CD14-positive monocyte (primary cell): ENCODE results near the gene TEAD1. TPM values are rescaled to one million over a fixed set of nuclear protein-coding genes. Genes with fewer than 3 reads are reported as not detected.

Experiments
- DNase-seq, 3 donors: peaks; one replicate each; pipeline ENCODE4 v3.0.0-alpha.2; 2011 to 2022
- H2AFZ ChIP-seq: 2 replicates; pipeline ENCODE4 v1.6.0; 2012; ENCODE audit warnings: mild to moderate bottlenecking, low read depth, low read length, inconsistent platforms; ENCODE audit not compliant: insufficient read depth, poor library complexity, severe bottlenecking
- H3K27ac ChIP-seq, 2 donors: 1 replicate in 1 of 2; 2 replicates in 1 of 2; pipeline ENCODE4 v1.5.1; 2012 to 2013; ENCODE audit warnings: low read length in 2 of 2, control low read depth in 1 of 2, inconsistent platforms in 1 of 2, low read depth in 1 of 2, mild to moderate bottlenecking in 1 of 2
- H3K27me3 ChIP-seq, 2 donors: one replicate each; pipeline versions ENCODE4 v1.6.0 to v1.6.1; 2011 to 2013; ENCODE audit warnings: low read length in 2 of 2; ENCODE audit not compliant: control insufficient read depth in 2 of 2, insufficient read depth in 2 of 2
- H3K36me3 ChIP-seq, 2 donors: replicated peaks in 1 of 2; 1 replicate in 1 of 2; 2 replicates in 1 of 2; pipeline versions ENCODE4 v1.5.1 to v1.6.1; 2012 to 2013; ENCODE audit warnings: low read length in 2 of 2, control low read depth in 1 of 2, inconsistent platforms in 1 of 2, mild to moderate bottlenecking in 1 of 2; ENCODE audit not compliant: insufficient read depth in 2 of 2, control insufficient read depth in 1 of 2
- H3K4me1 ChIP-seq, 2 donors: 1 replicate in 1 of 2; 2 replicates in 1 of 2; pipeline versions ENCODE4 v1.5.1 to v1.6.1; 2012 to 2013; ENCODE audit warnings: low read length in 2 of 2, control low read depth in 1 of 2, inconsistent platforms in 1 of 2, mild to moderate bottlenecking in 1 of 2, moderate library complexity in 1 of 2; ENCODE audit not compliant: insufficient read depth in 2 of 2, control insufficient read depth in 1 of 2
- H3K4me2 ChIP-seq: replicated peaks from 2 replicates; pipeline ENCODE3; 2012; ENCODE audit warnings: low read length, moderate library complexity, mild to moderate bottlenecking; ENCODE audit not compliant: poor library complexity, severe bottlenecking; ENCODE audit errors: extremely low read depth
- H3K4me3 ChIP-seq, 3 experiments: fragments of 200-600 bp in 1 of 3; sonication (generic) in 1 of 3; replicated peaks in 1 of 3; 1 replicate in 2 of 3; 2 replicates in 1 of 3; pipeline ENCODE4 v1.5.1; 2011 to 2013; ENCODE audit warnings: low read length in 3 of 3, mild to moderate bottlenecking in 3 of 3, control low read depth in 2 of 3, low read depth in 2 of 3, inconsistent platforms in 1 of 3, moderate library complexity in 1 of 3
- H3K79me2 ChIP-seq: 2 replicates; pipeline ENCODE4 v1.6.0; 2012; ENCODE audit warnings: mild to moderate bottlenecking, control low read depth, inconsistent platforms, low read length, moderate library complexity; ENCODE audit not compliant: insufficient read depth
- H3K9ac ChIP-seq: 2 replicates; pipeline ENCODE4 v1.6.0; 2017; ENCODE audit warnings: low read length, mild to moderate bottlenecking; ENCODE audit not compliant: insufficient read depth, poor library complexity, severe bottlenecking
- H3K9me3 ChIP-seq, 2 donors: replicated peaks in 1 of 2; 1 replicate in 1 of 2; 2 replicates in 1 of 2; pipeline versions ENCODE4 v1.5.1 to v1.6.1; 2012 to 2013; ENCODE audit warnings: low read length in 2 of 2, control low read depth in 1 of 2; ENCODE audit not compliant: control insufficient read depth in 1 of 2, insufficient read depth in 1 of 2
- H4K20me1 ChIP-seq: 2 replicates; pipeline ENCODE4 v1.6.0; 2012; ENCODE audit warnings: mild to moderate bottlenecking, low read length, control low read depth, moderate library complexity; ENCODE audit not compliant: insufficient read depth
- H3K27ac Mint-ChIP-seq, 7 donors: one replicate each; pipeline ENCODE4 v1.8.0; 2020; ENCODE audit warnings: mild to moderate bottlenecking in 7 of 7, mixed read lengths in 7 of 7, moderate library complexity in 6 of 7, inconsistent platforms in 2 of 7
- H3K27me3 Mint-ChIP-seq, 3 donors: one replicate each; pipeline ENCODE4 v1.8.0; 2021 to 2022; ENCODE audit warnings: low read depth in 3 of 3, mild to moderate bottlenecking in 3 of 3, mixed read lengths in 3 of 3, moderate library complexity in 3 of 3, inconsistent platforms in 1 of 3
- H3K36me3 Mint-ChIP-seq, 2 donors: one replicate each; pipeline ENCODE4 v1.8.0; 2020; ENCODE audit warnings: mixed read lengths in 2 of 2, inconsistent platforms in 1 of 2, mild to moderate bottlenecking in 1 of 2
- H3K4me1 Mint-ChIP-seq: one replicate; pipeline ENCODE4 v1.8.0; 2020; ENCODE audit warnings: mild to moderate bottlenecking, mixed read lengths
- H3K4me3 Mint-ChIP-seq, 2 donors: one replicate each; pipeline ENCODE4 v1.8.0; 2020; ENCODE audit warnings: mild to moderate bottlenecking in 2 of 2, mixed read lengths in 2 of 2, moderate library complexity in 1 of 2
- H3K9me3 Mint-ChIP-seq, 7 donors: one replicate each; pipeline ENCODE4 v1.8.0; 2020 to 2022; ENCODE audit warnings: mixed read lengths in 7 of 7, mild to moderate bottlenecking in 6 of 7, moderate library complexity in 6 of 7, inconsistent platforms in 2 of 7
- WGBS: methylation state at CpG from one replicate; pipeline ENCODE4 v1.1.5; 2013; ENCODE audit warnings: missing lambda C conversion rate; ENCODE audit not compliant: insufficient coverage; 5-methylcytosine and 5-hydroxymethylcytosine counted together
- intact Hi-C, 2 donors: fragments of 100-400 bp; cut with micrococcal nuclease; formaldehyde crosslinking; loops; one replicate each; pipeline versions ENCODE4 v1.15.0 to v1.15.1; 2023
- polyA plus RNA-seq, 3 donors: library from polyadenylated mRNA; depleted of rRNA in 1 of 3; unstranded in 2 of 3; stranded (reverse) in 1 of 3; fragments of 300-500 nt in 2 of 3; fragments of >200 nt in 1 of 3; fragmentation: Illumina TruSeq in 2 of 3; gene quantifications; 1 replicate in 2 of 3; 2 replicates in 1 of 3; pipeline ENCODE4 v1.2.3, GENCODE V29; 2012 to 2021
- TF ChIP-seq, protein P1 (sequence below): fragments of 200-600 bp; IDR thresholded peaks from one replicate; pipeline ENCODE4 v1.8.0; 2022; ENCODE audit warnings: antibody characterized with exemption, mild to moderate bottlenecking

TEAD1 gene
- polyA plus RNA-seq, 3 donors: not detected

GRCh38 chr11:12640355-12640754 lies 33.9 kb upstream of the TEAD1 start:
- H4K20me1 ChIP-seq: no peaks in the 10 kb centered on the region
- 7% methylated on average over 1 of the region's 1 CpG for WGBS
- no peaks in the 10 kb centered on the region for H3K9me3 ChIP-seq
- H3K27me3 Mint-ChIP-seq: peaks cover 1 to 8% (median 5%) of the 10 kb centered on the region in 3 donors
- no peaks in the 10 kb centered on the region for H3K4me1 ChIP-seq
- H3K4me2 ChIP-seq: no peak overlapping the region
- no peak overlapping the region for H3K27ac ChIP-seq
- H3K4me3 Mint-ChIP-seq: no peak overlapping the region
- no peaks in the 10 kb centered on the region for H3K36me3 ChIP-seq
- H3K79me2 ChIP-seq: no peaks in the 10 kb centered on the region
- DNase-seq: no peak
- TF ChIP-seq, protein P1, sequence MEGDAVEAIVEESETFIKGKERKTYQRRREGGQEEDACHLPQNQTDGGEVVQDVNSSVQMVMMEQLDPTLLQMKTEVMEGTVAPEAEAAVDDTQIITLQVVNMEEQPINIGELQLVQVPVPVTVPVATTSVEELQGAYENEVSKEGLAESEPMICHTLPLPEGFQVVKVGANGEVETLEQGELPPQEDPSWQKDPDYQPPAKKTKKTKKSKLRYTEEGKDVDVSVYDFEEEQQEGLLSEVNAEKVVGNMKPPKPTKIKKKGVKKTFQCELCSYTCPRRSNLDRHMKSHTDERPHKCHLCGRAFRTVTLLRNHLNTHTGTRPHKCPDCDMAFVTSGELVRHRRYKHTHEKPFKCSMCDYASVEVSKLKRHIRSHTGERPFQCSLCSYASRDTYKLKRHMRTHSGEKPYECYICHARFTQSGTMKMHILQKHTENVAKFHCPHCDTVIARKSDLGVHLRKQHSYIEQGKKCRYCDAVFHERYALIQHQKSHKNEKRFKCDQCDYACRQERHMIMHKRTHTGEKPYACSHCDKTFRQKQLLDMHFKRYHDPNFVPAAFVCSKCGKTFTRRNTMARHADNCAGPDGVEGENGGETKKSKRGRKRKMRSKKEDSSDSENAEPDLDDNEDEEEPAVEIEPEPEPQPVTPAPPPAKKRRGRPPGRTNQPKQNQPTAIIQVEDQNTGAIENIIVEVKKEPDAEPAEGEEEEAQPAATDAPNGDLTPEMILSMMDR: no peak
- H3K36me3 Mint-ChIP-seq: no peaks in the 10 kb centered on the region
- H3K4me1 Mint-ChIP-seq: no peaks in the 10 kb centered on the region
- intact Hi-C loops: no loop called here
- H3K9ac ChIP-seq: no peak overlapping the region
- H3K9me3 Mint-ChIP-seq: peaks cover 0 to 1% (median 0%) of the 10 kb centered on the region in 7 donors
- H3K27me3 ChIP-seq: no peaks in the 10 kb centered on the region
- H2AFZ ChIP-seq: no peak overlapping the region
- H3K4me3 ChIP-seq: no peak overlapping the region
- H3K27ac Mint-ChIP-seq: no peak overlapping the region

GRCh38 chr11:12640926-12641849 lies 33.0 kb upstream of the TEAD1 start:
- Histone ChIP-seq H3K4me1 (no peaks in the 10 kb centered on the region), H4K20me1 (no peaks in the 10 kb centered on the region), H3K27ac (no peak overlapping the region), H3K9ac (no peak overlapping the region), H3K4me2 (no peak overlapping the region), H3K4me3 (no peak overlapping the region), H3K27me3 (no peaks in the 10 kb centered on the region), H3K79me2 (no peaks in the 10 kb centered on the region), H3K36me3 (no peaks in the 10 kb centered on the region), H3K9me3 (no peaks in the 10 kb centered on the region), H2AFZ (no peak overlapping the region)
- intact Hi-C loops: no loop called here
- Mint-ChIP-seq H3K36me3 (no peaks in the 10 kb centered on the region), H3K27me3 (peaks cover 1 to 8% (median 5%) of the 10 kb centered on the region in 3 donors), H3K9me3 (peaks cover 0 to 1% (median 0%) of the 10 kb centered on the region in 7 donors), H3K27ac (no peak overlapping the region), H3K4me1 (no peaks in the 10 kb centered on the region), H3K4me3 (no peak overlapping the region)
- no peak for DNase-seq
- TF ChIP-seq, protein P1: no peak
- WGBS: 100% methylated on average over 1 of the region's 3 CpGs
